OCI-M2 (cell line): ENCODE data around the gene FALEC.
"Not testable (repeated sequence)": the region's sequence is repeated elsewhere in the genome, so short reads cannot be mapped to it uniquely, and the experiment has no call there.

Source experiments
- DNase-seq: peaks from one replicate; lab custom pipeline; 2025; ENCODE audit not compliant: unreplicated experiment; lab: John Stamatoyannopoulos, UW

Gene FALEC

DNA sequence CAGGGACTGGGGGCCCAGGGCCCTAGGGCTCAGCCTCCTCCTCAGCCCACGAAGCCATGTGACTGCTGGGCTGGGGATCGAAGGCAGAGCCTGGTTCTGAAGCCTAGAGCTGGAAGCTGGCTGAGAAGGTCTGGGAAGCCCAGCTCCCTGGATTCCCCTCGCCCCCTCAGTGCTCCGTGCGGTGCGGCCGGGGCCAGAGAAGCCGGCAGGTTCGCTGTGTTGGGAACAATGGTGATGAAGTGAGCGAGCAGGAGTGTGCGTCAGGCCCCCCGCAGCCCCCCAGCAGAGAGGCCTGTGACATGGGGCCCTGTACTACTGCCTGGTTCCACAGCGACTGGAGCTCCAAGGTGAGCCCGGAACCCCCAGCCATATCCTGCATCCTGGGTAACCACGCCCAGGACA, 42.8 kb downstream of the FALEC start:
- no peak for DNase-seq

DNA sequence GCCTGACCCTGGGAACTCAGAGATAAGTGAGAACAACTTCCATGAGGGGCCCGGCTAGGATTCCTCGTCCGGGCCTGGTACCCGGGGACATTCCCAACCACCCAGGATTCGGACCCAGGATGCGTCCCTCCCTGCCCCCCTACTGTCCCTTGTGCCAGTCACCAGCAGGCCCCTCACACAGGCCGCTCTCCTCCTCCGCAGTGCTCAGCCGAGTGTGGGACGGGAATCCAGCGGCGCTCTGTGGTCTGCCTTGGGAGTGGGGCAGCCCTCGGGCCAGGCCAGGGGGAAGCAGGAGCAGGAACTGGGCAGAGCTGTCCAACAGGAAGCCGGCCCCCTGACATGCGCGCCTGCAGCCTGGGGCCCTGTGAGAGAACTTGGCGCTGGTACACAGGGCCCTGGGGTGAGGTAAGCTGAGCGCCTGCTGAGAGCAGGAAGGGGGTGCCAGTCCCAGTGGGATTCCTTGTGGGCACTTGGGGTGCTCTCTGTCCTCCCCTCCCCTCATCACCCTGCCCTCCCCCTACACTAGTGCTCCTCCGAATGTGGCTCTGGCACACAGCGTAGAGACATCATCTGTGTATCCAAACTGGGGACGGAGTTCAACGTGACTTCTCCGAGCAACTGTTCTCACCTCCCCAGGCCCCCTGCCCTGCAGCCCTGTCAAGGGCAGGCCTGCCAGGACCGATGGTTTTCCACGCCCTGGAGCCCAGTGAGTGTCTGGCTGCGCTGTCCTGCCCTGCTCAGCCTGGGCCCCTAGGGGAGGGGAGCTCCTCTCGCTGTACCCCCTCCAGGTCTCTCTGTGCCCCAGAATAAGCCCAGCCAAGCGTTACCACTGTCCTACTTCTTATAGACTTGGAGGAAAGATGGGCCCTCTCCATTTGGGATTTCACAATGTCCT, 43.5 kb downstream of the FALEC start:
- no peak for DNase-seq

DNA sequence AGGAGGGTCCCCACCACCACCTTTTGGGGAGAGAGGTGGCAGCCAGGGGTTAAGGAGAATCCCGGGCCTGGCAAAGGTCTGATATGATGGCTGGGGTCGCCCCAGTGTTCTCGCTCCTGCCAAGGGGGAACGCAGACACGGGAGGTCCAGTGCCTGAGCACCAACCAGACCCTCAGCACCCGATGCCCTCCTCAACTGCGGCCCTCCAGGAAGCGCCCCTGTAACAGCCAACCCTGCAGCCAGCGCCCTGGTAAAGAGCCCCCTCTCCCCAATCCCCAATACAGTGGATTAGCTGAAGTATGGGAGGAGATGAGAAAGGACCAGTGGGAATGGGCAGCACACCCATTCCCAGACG, 44.1 kb downstream of the FALEC start:
- no peak for DNase-seq

DNA sequence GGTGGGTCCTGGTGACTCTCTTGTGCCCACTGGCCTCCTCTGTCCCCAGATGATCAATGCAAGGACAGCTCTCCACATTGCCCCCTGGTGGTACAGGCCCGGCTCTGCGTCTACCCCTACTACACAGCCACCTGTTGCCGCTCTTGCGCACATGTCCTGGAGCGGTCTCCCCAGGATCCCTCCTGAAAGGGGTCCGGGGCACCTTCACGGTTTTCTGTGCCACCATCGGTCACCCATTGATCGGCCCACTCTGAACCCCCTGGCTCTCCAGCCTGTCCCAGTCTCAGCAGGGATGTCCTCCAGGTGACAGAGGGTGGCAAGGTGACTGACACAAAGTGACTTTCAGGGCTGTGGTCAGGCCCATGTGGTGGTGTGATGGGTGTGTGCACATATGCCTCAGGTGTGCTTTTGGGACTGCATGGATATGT, 44.5 kb downstream of the FALEC start:
- DNase-seq: peak; percentile 24

DNA sequence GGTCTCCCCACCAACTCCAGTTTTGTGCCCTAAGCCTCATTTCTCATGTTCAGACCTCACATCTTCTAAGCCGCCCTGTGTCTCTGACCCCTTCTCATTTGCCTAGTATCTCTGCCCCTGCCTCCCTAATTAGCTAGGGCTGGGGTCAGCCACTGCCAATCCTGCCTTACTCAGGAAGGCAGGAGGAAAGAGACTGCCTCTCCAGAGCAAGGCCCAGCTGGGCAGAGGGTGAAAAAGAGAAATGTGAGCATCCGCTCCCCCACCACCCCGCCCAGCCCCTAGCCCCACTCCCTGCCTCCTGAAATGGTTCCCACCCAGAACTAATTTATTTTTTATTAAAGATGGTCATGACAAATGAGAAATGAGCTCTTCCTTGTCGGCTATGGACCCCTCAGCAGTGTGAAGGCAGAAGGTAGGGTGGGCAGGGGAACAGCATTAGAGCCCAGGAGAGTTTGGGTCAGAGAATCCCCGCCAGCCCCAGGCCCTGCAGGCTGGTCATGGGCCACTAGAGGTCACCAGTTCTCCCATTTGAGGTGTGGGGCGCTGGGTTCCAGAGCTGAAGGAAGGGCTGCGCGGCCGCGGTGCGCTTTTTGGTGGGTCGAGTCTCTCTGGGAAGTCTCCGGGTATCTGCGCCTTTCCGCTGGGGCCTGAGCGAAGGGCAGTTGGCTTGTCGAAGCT, 45.2 kb downstream of the FALEC start:
- no peak for DNase-seq

DNA sequence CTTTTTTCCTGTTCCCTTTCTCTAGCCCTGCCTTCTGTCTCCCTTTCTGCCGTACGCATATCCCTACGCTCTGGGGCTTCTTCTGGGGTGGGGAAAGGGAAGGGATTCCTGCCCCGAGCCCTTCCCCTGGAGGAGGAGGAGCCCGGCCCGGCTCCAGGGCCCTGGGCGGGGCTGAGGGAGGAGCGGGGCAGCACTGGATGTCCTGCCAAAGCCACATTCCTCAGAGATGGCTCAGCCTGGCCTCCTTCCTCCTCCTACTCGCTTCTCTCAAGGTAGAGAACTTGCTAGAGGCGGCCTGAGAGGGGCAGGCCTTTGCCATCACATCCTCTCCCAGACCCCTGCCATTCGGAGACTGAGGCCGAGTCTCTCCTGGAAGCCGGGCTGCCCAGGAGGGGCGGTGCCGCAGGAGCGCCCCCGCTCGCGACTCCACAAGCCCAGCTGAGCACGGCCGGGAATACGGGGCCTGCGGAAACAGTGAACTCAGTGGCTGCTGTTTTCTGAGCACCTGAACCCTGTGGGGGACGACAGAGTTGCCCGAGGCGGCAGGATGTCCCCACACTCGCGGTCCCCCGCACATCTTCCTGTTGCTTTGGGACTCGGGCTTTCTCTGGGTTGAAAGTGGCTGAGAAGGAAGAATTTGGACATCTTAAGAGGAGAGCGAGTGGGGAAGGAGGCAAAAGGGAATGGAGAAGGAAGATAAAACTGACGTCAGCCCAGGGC, 45.9 kb downstream of the FALEC start:
- peak; percentile 73 for DNase-seq

DNA sequence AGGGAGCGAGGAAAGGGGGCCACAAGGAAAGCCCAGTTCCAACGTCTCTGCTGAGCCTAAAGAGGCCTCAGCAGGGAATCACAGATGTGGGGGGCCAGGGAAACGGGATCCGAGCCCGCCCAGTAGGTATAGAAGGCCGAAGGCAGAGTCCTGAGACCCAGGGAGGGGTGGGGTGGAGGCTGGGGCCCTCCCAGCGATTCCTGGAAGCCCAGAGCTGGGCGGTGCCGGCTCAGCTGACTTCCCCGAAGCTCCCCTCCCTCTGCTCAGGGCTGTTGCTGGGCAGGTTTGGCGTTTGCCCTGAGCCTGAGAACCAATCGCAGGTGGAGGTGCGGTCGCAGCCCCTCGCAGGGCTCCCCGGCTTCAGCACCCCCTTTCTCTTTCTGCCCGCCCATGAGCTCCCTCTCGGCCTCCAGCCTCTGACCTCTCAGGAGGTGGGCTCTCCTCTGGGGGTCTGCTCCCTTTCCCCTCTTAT, 46.5 kb downstream of the FALEC start:
- peak; percentile 42 for DNase-seq

DNA sequence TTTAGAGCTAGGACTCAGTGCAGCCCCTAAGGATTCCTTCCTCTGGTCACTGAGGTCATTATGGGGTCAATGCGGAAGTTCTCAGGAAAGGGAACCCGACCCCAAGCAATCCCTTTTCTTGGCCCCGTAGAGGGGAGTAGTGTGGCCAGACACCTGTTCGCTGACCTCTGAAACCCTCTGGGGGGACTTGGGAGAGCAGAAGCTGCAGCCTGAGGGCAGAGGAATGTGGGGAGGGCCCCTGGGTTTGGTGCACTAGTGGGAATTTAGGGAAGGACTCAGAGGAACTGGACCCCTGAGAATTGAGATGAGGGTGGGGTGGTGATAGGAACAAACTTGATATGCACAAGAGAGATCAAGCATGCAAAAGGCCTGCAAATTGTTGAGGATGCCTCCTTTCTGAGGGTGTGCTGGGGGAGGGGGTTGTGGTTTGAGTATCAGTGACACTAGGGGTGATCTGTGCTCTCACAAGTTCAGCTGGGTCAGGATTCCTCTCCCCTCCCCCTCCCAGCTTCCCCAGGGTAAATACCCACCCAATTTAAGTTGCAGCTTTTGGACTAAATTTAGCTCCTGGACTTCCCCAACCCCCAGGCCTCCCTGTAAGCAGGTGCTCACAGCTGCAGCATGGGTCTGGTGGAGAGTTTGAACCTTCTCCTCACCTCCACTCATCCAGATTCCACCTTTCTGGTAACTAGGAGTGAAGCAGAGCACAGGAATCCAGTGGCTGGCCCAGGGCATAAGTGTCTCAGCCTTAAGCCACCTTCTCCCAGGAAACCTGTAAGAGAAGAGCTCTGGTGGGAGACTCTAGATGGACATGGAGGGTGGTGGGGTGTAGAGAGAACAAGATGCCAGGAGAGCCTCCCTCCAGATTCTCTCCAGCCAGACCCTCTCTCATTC, 47.1 kb downstream of the FALEC start:
- DNase-seq: no peak

DNA sequence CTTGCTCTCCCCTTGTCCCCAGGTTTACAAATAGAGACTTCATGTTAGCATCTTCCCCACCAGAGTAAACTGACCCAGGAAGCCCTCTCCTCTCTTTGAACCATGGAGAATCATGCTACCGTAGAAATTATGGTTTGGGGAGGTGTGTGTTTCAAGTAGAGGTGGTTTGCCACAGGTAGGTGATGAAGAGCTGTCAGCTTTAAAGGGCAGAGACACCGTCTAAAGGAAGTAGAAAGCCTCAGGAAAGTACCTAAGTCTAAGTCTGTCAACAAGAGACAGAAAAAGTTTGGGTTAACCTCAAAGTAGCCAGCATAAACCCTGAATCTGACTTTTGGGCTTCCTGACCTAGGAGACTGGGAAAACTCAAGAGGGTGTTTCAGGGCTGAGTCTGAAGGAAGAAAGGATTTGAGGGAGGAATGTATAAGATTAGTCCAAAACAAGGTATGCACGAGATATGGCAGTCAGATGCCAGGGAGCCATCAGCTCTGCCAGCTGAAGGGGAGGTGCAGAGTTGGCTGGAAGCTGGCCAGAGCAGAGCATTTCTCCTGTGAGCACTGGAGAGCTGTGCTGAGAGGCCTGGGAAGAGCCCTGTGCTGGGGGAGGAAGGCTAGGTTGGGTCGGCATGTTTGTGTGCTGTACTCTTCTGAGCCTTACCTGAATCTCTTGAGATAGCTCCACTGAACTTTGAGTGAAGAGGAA, 47.9 kb downstream of the FALEC start:
- DNase-seq: no peak

DNA sequence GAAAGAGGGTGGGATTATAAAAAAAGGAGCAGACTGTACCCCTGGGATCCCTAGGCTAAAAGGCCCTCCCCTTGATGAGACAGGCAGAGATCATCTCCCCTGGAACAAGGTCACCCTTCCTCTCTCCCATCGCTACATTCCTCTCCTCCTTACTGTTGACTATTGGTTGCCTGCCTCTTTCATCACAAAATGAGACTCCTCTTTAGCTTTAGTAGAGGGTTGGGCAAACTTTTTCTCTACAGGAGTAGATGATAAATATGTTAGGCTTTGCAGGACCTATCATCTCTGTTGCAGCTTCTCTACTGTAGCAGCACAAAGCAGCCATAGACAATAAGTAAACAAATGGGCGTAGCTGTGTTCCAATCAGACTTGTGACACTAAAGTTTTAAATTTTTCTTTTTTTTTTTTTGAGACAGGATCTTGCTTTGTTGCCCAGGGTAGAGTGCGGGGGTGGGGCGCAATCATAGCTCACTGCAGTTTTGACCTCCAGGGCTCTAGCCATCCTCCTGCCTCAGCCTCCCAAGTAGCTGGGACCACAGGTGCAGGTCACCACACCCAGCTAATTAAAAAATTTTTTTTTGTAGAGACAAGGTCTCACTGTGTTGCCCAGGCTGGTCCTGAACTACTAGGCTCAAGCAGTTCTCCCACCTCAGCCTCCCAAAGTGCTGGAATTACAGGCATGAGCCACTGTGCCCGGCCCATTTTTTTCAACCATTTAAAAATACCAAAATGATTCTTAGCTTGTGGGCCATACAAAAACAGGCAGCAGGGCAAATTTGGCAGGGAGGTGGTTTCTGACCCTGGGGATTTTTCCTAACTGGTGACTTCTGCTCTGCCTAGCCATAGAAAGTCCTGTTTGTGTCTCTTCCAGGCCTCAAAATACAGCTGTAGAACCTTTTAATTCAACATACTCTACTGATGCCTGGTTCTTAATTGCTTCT, 48.8 kb downstream of the FALEC start:
- no peak for DNase-seq

DNA sequence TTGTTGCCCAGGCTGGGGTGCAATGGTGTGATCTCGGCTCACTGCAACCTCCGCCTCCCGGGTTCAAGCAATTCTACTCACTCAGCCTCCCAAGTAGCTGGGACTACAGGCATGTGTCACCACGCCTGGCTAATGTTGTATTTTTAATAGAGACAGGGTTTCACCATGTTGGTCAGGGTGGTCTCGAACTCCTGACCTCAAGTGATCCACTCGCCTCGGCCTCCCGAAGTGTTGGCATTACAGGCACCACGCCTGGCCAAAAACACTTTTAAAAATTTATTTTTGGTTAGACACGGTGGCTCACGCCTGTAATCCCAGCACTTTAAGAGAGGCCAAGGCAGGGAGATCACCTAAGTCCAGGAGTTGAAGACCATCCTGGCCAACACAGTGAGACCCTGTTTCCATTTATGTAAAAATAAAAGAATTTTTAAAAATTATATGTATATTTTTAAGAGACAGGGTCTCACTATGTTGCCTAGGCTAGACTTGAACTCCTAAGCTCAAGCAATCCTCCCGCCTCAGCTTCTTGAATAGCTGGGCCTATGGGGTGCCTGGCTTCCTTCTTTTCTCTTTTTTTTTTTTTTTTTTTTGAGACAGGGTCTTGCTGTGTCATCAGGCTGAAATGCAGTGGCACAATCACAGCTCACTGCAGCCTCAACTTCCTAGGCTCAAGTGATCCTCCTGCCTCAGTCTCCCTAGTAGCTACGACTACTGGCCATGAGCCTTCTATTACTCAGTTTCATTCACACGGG, 49.9 kb downstream of the FALEC start:
- not testable (repeated sequence) for DNase-seq

DNA sequence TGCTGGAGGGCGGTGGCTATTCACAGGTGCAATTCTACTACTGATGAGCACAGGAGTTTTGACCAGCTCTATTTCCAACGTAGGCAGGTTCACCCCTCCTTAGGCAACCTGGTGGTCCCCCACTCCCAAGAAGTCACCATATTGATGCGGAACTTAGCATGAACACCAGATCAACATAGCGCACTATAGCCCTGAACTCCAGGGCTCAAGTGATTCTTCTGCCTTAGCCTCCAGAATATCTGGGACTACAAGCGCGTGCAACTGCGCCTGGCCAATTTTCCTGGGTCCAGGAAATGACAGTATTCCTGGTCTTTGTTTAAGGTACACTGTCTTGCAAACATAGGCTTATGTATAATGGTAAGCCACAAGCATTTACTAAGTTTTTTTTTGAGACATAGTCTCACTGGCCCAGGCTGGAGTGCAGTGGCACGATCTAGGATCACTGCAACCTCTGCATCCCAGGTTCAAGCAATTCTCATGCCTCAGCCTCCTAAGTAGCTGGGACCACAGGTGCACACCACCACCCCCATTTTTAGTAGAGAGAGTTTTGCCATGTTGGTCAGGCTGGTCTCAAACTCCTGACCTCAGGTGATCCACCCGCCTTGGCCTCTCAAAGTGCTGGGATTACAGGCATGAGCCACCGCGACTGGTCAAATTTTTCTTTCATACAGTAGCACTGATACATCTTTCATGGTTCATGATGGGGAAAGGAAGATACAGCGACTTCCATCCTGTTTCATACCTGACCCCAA, 51.2 kb downstream of the FALEC start:
- no peak for DNase-seq

DNA sequence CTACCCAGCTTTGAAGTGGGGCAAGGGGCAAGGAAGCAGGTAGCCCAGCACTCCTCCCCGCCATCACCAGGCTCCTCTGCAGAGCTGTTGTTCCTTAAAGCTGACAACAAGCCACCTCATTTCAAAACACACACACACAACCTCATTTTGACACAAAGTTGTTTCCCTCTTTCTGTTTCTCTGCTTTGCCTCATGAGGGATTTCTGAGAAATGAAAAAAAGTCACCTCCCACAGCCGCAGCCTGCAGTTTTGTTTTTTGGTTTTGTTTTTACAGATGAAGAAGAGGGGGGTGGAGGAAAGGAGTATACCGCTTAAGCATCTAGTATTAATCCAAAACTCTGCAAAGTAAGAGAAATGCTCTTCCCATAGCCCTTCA, 51.8 kb downstream of the FALEC start:
- DNase-seq: no peak

DNA sequence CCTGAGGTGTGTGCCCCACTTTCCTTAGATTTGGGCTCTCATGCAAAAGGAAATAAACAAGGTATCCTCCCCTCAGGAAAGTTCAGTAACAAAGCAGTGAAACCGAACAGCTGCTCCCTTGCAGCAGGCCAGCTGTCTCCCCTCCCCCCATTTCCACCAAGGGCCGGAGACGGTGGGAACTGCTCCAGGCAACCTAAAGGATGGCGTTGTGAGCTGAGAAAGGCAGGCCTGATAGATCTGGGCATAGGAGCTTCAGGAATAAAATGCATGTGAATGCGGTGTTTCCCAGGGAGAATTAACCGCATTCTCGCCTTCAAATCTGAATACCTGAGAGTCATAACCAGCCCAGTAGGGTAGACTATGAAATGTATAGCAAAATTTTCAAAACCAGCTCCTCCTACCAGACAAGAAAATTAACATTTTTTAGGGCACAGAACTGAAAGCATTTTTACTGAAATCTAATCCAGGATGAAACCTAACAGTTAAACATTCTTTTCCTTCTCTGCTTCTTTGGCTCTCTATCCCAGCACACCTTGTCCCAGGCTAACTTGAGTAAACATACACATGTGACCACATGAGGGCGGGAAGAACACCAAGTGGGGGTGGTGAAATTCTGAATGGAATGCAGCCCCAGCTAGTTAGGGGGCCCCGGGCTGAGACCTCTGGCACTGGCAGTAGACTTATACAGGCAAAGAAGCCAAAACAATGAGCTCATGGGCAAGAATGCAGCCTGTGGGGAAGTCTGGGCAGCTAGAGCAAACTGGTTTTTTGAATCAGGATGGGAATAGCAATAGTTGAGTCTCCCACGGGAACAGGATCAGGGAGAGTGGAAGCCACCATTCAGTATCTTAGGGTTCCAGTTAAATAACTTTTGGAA, 52.4 kb downstream of the FALEC start:
- DNase-seq: no peak

DNA sequence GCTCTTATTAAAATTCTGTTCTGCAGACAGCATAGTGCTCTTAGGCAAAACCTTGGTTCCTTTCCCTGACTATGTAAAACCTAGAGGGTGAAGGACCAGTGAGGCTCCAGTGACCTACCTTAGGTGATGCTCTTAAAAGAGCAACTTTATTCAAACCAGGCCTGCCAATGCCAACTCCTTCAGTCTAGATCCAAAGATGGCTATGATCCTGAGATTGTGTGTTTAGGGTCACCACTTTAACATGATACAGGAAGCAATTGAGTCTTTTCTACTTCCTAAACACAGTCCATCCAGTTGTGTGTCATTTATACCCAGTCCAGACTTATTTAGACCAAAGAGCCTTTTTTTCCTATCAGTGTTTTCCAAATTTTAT, 53.0 kb downstream of the FALEC start:
- DNase-seq: no peak

DNA sequence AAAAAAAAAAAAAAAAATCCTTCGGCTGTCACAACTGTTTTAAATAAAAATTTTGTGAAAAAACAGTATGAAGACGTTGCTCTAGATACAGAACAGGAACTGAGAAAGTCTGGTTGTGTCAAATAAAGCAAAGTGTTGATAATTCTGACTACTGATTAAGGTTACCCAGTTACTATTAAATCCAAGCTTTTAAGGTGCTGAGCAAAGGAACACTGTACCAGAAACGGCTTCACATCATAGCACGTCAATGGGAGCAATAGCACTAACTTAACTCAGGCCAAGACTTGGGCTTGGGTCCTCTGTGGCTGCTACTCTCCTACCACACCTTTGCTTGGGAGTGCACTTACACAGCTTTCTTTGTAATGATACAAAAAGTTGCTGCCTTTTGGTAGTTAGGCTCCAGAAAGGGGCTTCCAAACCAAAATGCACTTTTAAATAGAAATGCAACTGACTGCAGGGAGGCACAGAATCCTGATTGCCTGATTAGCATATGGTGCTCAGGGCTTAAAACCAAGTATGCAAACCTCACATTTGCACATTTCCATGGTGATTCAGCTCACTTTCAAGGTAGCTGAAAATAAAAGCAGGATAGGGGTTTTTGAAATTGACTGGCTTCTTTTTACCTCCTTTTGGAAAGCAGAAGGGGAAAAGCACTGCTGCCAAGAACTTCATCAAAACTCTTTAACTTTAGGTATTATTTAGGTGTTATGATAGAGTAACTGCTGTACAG, 57.5 kb downstream of the FALEC start:
- no peak for DNase-seq
